SK-N-SH treated with all-trans-retinoic acid at 6 μM for 48 hours (cell line): Measurements from ENCODE around the gene TSPAN18.

Experiments used
- ATAC-seq: fragments of 200-7000 bp; cut with Tn5 transposase; 3 replicates; pipeline ENCODE4 v1.9.1; 2020; ENCODE audit warnings: mild to moderate bottlenecking, moderate library complexity
- ARNTL ChIP-seq: fragments of 450-650 bp; formaldehyde crosslinking; IDR thresholded peaks from 2 replicates; pipeline ENCODE4 v1.5.0; 2020; ENCODE audit warnings: low read depth, mild to moderate bottlenecking, moderate library complexity, borderline replicate concordance
- BACH2 ChIP-seq: fragments of 250-450 bp; sonication (Bioruptor Pico); IDR thresholded peaks from 2 replicates; pipeline ENCODE4 v1.9.0; 2021; ENCODE audit warnings: mild to moderate bottlenecking, borderline replicate concordance
- CSDC2 ChIP-seq: fragments of 250-450 bp; sonication (Bioruptor Pico); IDR thresholded peaks from 2 replicates; pipeline ENCODE4 v1.5.0; 2020; ENCODE audit warnings: mild to moderate bottlenecking, moderate library complexity
- ESRRG ChIP-seq: fragments of 250-450 bp; sonication (Bioruptor Pico); IDR thresholded peaks from 2 replicates; pipeline ENCODE4 v1.6.1; 2021; ENCODE audit warnings: mild to moderate bottlenecking
- GLIS3 ChIP-seq: fragments of 250-450 bp; sonication (Bioruptor Pico); IDR thresholded peaks from 2 replicates; pipeline ENCODE4 v1.5.0; 2020; ENCODE audit warnings: mild to moderate bottlenecking, moderate library complexity
- ISL1 ChIP-seq: fragments of 250-450 bp; sonication (Bioruptor Pico); IDR thresholded peaks from 2 replicates; pipeline ENCODE4 v2.1.2; 2022; ENCODE audit warnings: mild to moderate bottlenecking, moderate library complexity
- OSR1 ChIP-seq: fragments of 250-450 bp; sonication (Bioruptor Pico); IDR thresholded peaks from 2 replicates; pipeline ENCODE4 v1.8.0; 2022; ENCODE audit warnings: moderate library complexity, mild to moderate bottlenecking, inconsistent platforms
- PPARA ChIP-seq: fragments of 250-450 bp; sonication (Bioruptor Pico); IDR thresholded peaks from 2 replicates; pipeline ENCODE4 v1.5.0; 2020; ENCODE audit warnings: mild to moderate bottlenecking, borderline replicate concordance
- RARB ChIP-seq: fragments of 250-450 bp; sonication (Bioruptor Pico); IDR thresholded peaks from 2 replicates; pipeline ENCODE4 v1.8.0; 2021; ENCODE audit warnings: mild to moderate bottlenecking, moderate library complexity
- SNAI2 ChIP-seq: fragments of 250-450 bp; sonication (Bioruptor Pico); IDR thresholded peaks from 2 replicates; pipeline ENCODE4 v1.5.0; 2020; ENCODE audit warnings: mild to moderate bottlenecking, moderate library complexity
- TCF4 ChIP-seq: fragments of 250-450 bp; sonication (Bioruptor Pico); IDR thresholded peaks from 2 replicates; pipeline ENCODE4 v1.8.0; 2021; ENCODE audit warnings: mild to moderate bottlenecking, moderate library complexity, borderline replicate concordance
- TOX ChIP-seq: fragments of 250-450 bp; sonication (Bioruptor Pico); IDR thresholded peaks from 2 replicates; pipeline ENCODE4 v1.8.0; 2021; ENCODE audit warnings: mild to moderate bottlenecking, moderate library complexity, borderline replicate concordance
- ZC3H10 ChIP-seq: fragments of 250-450 bp; sonication (Bioruptor Pico); IDR thresholded peaks from 2 replicates; pipeline ENCODE4 v1.5.1; 2021; ENCODE audit warnings: mild to moderate bottlenecking, moderate library complexity
- ZFP3 ChIP-seq: fragments of 250-450 bp; sonication (Bioruptor Pico); IDR thresholded peaks from 2 replicates; pipeline ENCODE4 v1.5.0; 2020; ENCODE audit warnings: mild to moderate bottlenecking, moderate library complexity
- ZFP30 ChIP-seq: fragments of 450-650 bp; formaldehyde crosslinking; IDR thresholded peaks from 2 replicates; pipeline ENCODE4 v1.5.0; 2022; ENCODE audit warnings: mild to moderate bottlenecking, moderate library complexity
- ZNF565 ChIP-seq: fragments of 450-650 bp; formaldehyde crosslinking; conservative IDR thresholded peaks from 2 replicates; pipeline ENCODE4 v1.5.0; 2020; ENCODE audit warnings: low read depth, mild to moderate bottlenecking, moderate library complexity
- ZNF70 ChIP-seq: fragments of 450-650 bp; formaldehyde crosslinking; IDR thresholded peaks from 2 replicates; pipeline ENCODE4 v1.5.0; 2020; ENCODE audit warnings: mild to moderate bottlenecking, moderate library complexity
- ZNF8 ChIP-seq: fragments of 450-650 bp; formaldehyde crosslinking; IDR thresholded peaks from 2 replicates; pipeline ENCODE4 v1.5.0; 2020; ENCODE audit warnings: mild to moderate bottlenecking, moderate library complexity
- TF ChIP-seq, protein P1 (sequence below): fragments of 250-450 bp; sonication (Bioruptor Pico); IDR thresholded peaks from 2 replicates; pipeline ENCODE4 v1.8.0; 2021; ENCODE audit warnings: low read depth, mild to moderate bottlenecking, moderate library complexity, borderline replicate concordance
- TF ChIP-seq, protein P2 (sequence below): fragments of 250-450 bp; sonication (Bioruptor Pico); IDR thresholded peaks from 2 replicates; pipeline ENCODE4 v1.8.0; 2020; ENCODE audit warnings: mild to moderate bottlenecking, moderate library complexity, borderline replicate concordance
- TF ChIP-seq, protein P3 (sequence below): fragments of 250-450 bp; sonication (Bioruptor Pico); IDR thresholded peaks from 2 replicates; pipeline ENCODE4 v1.5.1; 2021; ENCODE audit warnings: mild to moderate bottlenecking, moderate library complexity
- TF ChIP-seq, protein P4 (sequence below): fragments of 250-450 bp; sonication (Bioruptor Pico); IDR thresholded peaks from 2 replicates; pipeline ENCODE4 v1.5.0; 2020; ENCODE audit warnings: mild to moderate bottlenecking, moderate library complexity
- TF ChIP-seq, protein P5 (sequence below): fragments of 250-450 bp; sonication (Bioruptor Pico); IDR thresholded peaks from 2 replicates; pipeline ENCODE4 v1.5.1; 2020; ENCODE audit warnings: low read depth, mild to moderate bottlenecking, moderate library complexity

TSPAN18 gene

DNA sequence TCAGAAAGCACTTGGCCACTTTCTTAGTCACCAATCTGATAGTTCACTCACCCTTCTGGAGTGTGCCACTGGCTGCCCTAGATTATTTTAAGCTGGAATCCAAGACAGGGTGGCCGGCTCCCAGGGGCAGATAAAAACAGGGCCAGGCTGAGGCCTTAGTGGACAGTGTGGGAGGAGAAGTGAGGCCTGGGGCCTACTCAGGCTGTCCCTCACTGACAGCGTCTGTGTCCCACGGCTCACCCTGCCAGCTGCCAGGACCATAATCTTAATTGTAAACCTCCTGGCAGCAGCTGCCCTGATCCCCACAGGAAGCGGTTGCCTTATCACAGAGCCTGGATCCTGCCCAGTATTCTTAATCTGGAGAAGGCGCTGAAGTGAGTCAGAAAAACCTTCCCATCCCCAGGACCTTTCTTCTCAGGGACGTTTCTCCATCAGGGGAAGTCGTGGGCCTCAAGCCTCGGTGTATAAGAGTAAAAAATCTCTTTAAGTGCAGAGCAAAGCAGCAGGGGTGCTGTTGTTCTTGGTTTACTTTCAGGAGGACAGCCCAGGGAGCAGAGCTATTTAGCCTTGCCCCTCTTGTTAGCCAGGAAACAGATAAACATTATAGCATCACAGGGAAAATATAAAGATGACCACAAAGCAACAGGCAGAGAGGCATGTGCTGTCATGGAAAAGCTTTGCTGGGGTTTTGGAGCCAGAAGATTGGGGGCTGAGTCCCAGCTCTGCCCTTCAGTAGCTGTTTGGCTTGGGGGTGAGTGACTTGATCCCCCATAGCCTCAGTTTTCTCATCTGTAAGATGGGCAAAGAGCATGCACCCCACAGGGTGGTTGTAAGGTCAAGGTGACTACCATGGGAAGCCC, 39.6 kb downstream of the TSPAN18 start:
- 0 out of 2 replicates have a peak, but pooled peaks have one; percentile 45 for TF ChIP-seq ESRRG (CRISPR knock-in tag)
- no peak for TF ChIP-seq ZNF8
- TF ChIP-seq ARNTL (CRISPR knock-in tag), result no peak
- 0 out of 2 replicates have a peak, but pooled peaks have one; percentile 55 for TF ChIP-seq SNAI2 (CRISPR knock-in tag)
- TF ChIP-seq, protein P1, sequence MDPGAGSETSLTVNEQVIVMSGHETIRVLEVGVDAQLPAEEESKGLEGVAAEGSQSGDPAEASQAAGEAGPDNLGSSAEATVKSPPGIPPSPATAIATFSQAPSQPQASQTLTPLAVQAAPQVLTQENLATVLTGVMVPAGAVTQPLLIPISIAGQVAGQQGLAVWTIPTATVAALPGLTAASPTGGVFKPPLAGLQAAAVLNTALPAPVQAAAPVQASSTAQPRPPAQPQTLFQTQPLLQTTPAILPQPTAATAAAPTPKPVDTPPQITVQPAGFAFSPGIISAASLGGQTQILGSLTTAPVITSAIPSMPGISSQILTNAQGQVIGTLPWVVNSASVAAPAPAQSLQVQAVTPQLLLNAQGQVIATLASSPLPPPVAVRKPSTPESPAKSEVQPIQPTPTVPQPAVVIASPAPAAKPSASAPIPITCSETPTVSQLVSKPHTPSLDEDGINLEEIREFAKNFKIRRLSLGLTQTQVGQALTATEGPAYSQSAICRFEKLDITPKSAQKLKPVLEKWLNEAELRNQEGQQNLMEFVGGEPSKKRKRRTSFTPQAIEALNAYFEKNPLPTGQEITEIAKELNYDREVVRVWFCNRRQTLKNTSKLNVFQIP, result no peak
- no peak for TF ChIP-seq ZC3H10 (CRISPR knock-in tag)
- TF ChIP-seq, protein P2, sequence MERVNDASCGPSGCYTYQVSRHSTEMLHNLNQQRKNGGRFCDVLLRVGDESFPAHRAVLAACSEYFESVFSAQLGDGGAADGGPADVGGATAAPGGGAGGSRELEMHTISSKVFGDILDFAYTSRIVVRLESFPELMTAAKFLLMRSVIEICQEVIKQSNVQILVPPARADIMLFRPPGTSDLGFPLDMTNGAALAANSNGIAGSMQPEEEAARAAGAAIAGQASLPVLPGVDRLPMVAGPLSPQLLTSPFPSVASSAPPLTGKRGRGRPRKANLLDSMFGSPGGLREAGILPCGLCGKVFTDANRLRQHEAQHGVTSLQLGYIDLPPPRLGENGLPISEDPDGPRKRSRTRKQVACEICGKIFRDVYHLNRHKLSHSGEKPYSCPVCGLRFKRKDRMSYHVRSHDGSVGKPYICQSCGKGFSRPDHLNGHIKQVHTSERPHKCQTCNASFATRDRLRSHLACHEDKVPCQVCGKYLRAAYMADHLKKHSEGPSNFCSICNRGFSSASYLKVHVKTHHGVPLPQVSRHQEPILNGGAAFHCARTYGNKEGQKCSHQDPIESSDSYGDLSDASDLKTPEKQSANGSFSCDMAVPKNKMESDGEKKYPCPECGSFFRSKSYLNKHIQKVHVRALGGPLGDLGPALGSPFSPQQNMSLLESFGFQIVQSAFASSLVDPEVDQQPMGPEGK, result no peak
- no peak for TF ChIP-seq ZFP30
- no peak for TF ChIP-seq BACH2
- no peak for TF ChIP-seq OSR1 (CRISPR knock-in tag)
- TF ChIP-seq TOX, result no peak
- no peak for TF ChIP-seq RARB (CRISPR knock-in tag)
- TF ChIP-seq PPARA (CRISPR knock-in tag), result no peak
- 0 out of 2 replicates have a peak, but pooled peaks have one; percentile 47 for TF ChIP-seq ZNF565 (CRISPR knock-in tag)
- peak; percentile 62 for TF ChIP-seq ZFP3 (CRISPR knock-in tag)
- no peak; the same call in 1 of the 2 replicates for TF ChIP-seq ISL1 (CRISPR knock-in tag)
- no peak for TF ChIP-seq GLIS3 (CRISPR knock-in tag)
- TF ChIP-seq, protein P3, sequence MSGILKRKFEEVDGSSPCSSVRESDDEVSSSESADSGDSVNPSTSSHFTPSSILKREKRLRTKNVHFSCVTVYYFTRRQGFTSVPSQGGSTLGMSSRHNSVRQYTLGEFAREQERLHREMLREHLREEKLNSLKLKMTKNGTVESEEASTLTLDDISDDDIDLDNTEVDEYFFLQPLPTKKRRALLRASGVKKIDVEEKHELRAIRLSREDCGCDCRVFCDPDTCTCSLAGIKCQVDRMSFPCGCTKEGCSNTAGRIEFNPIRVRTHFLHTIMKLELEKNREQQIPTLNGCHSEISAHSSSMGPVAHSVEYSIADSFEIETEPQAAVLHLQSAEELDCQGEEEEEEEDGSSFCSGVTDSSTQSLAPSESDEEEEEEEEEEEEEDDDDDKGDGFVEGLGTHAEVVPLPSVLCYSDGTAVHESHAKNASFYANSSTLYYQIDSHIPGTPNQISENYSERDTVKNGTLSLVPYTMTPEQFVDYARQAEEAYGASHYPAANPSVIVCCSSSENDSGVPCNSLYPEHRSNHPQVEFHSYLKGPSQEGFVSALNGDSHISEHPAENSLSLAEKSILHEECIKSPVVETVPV (CRISPR knock-in tag), result no peak
- peak; percentile 73 for TF ChIP-seq ZNF70 (CRISPR knock-in tag)
- TF ChIP-seq, protein P4, sequence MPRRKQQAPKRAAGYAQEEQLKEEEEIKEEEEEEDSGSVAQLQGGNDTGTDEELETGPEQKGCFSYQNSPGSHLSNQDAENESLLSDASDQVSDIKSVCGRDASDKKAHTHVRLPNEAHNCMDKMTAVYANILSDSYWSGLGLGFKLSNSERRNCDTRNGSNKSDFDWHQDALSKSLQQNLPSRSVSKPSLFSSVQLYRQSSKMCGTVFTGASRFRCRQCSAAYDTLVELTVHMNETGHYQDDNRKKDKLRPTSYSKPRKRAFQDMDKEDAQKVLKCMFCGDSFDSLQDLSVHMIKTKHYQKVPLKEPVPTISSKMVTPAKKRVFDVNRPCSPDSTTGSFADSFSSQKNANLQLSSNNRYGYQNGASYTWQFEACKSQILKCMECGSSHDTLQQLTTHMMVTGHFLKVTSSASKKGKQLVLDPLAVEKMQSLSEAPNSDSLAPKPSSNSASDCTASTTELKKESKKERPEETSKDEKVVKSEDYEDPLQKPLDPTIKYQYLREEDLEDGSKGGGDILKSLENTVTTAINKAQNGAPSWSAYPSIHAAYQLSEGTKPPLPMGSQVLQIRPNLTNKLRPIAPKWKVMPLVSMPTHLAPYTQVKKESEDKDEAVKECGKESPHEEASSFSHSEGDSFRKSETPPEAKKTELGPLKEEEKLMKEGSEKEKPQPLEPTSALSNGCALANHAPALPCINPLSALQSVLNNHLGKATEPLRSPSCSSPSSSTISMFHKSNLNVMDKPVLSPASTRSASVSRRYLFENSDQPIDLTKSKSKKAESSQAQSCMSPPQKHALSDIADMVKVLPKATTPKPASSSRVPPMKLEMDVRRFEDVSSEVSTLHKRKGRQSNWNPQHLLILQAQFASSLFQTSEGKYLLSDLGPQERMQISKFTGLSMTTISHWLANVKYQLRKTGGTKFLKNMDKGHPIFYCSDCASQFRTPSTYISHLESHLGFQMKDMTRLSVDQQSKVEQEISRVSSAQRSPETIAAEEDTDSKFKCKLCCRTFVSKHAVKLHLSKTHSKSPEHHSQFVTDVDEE (CRISPR knock-in tag), result peak; percentile 92
- peak; percentile 78 for TF ChIP-seq TCF4 (CRISPR knock-in tag)
- no peak for TF ChIP-seq CSDC2 (CRISPR knock-in tag)
- TF ChIP-seq, protein P5, sequence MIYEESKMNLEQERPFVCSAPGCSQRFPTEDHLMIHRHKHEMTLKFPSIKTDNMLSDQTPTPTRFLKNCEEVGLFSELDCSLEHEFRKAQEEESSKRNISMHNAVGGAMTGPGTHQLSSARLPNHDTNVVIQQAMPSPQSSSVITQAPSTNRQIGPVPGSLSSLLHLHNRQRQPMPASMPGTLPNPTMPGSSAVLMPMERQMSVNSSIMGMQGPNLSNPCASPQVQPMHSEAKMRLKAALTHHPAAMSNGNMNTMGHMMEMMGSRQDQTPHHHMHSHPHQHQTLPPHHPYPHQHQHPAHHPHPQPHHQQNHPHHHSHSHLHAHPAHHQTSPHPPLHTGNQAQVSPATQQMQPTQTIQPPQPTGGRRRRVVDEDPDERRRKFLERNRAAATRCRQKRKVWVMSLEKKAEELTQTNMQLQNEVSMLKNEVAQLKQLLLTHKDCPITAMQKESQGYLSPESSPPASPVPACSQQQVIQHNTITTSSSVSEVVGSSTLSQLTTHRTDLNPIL (CRISPR knock-in tag), result no peak

DNA sequence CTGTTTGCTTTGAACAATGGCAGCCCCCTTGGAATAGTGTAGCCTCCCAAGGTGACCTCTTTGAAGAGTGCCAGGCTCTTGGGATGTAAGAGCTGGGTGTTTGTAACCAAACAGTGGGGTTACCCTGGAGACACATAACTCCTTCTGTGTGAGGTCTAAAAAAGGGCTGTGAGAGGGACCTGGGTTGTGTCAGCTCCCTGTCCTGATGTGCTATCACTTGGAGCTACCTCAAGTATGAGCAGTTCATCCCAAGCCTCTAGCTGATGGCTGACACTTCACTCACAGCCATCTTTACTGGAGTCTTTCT, 40.2 kb downstream of the TSPAN18 start:
- ATAC-seq, result peak; percentile 31
- TF ChIP-seq ZNF8 (no peak), ZNF70 (CRISPR knock-in tag) (no peak), SNAI2 (CRISPR knock-in tag) (no peak), OSR1 (CRISPR knock-in tag) (no peak), TOX (no peak), TCF4 (CRISPR knock-in tag) (no peak), BACH2 (no peak), ZNF565 (CRISPR knock-in tag) (no peak), PPARA (CRISPR knock-in tag) (no peak), CSDC2 (CRISPR knock-in tag) (no peak)
- TF ChIP-seq, protein P3 (CRISPR knock-in tag), result no peak
- TF ChIP-seq, protein P5 (CRISPR knock-in tag), result no peak
- TF ChIP-seq, protein P4 (CRISPR knock-in tag), result no peak

More for the DNA sequence above, 39.6 kb downstream of the TSPAN18 start:
- peak; percentile 75 for ATAC-seq
